OCI-LY1 (cell line): Measurements from ENCODE around the gene RHEB.

Experiments
- H2AFZ ChIP-seq: fragments of 200-600 bp; sonication (generic), shearing (Covaris generic); 2 replicates; pipeline ENCODE4 v1.6.0; 2014; ENCODE audit warnings: antibody characterized with exemption, mild to moderate bottlenecking, low read length
- H3F3A ChIP-seq: fragments of 200-600 bp; sonication (generic), shearing (Covaris generic); 2 replicates; pipeline ENCODE4 v1.6.0; 2014; ENCODE audit warnings: mild to moderate bottlenecking, antibody characterized with exemption, low read length, moderate library complexity; ENCODE audit not compliant: insufficient read depth
- H3K27ac ChIP-seq: fragments of 200-600 bp; sonication (generic); 2 replicates; pipeline ENCODE4 v1.5.1; 2014; ENCODE audit warnings: low read length, mixed run types, mild to moderate bottlenecking, low read depth; ENCODE audit not compliant: poor library complexity, severe bottlenecking
- H3K27me3 ChIP-seq: fragments of 200-600 bp; sonication (generic); 2 replicates; pipeline ENCODE4 v1.6.0; 2014; ENCODE audit warnings: antibody characterized with exemption, mild to moderate bottlenecking, low read length, moderate library complexity; ENCODE audit not compliant: insufficient read depth
- H3K36me3 ChIP-seq: fragments of 200-600 bp; sonication (generic); 2 replicates; pipeline ENCODE4 v1.6.1; 2014; ENCODE audit warnings: mild to moderate bottlenecking, antibody characterized with exemption, low read length, moderate library complexity, mixed read lengths; ENCODE audit not compliant: insufficient read depth
- H3K4me1 ChIP-seq: fragments of 200-600 bp; sonication (generic); 2 replicates; pipeline ENCODE4 v1.5.1; 2014; ENCODE audit warnings: mild to moderate bottlenecking, low read length, moderate library complexity; ENCODE audit not compliant: insufficient read depth, severe bottlenecking
- H3K4me2 ChIP-seq: fragments of 200-600 bp; sonication (generic), shearing (Covaris generic); 2 replicates; pipeline ENCODE4 v1.6.1; 2014; ENCODE audit warnings: low read length
- H3K4me3 ChIP-seq: fragments of 200-600 bp; sonication (generic); 2 replicates; pipeline ENCODE4 v1.5.1; 2014; ENCODE audit warnings: low read length, low read depth, mild to moderate bottlenecking, mixed read lengths; ENCODE audit not compliant: poor library complexity, severe bottlenecking
- H3K79me2 ChIP-seq: fragments of 200-600 bp; shearing (Covaris generic); 2 replicates; pipeline ENCODE4 v1.6.1; 2016; ENCODE audit warnings: mixed run types, low read length, mixed read lengths; ENCODE audit not compliant: insufficient read depth
- H3K9ac ChIP-seq: fragments of 200-600 bp; sonication (generic), shearing (Covaris generic); 2 replicates; pipeline ENCODE4 v1.6.1; 2014; ENCODE audit warnings: mild to moderate bottlenecking, low read length, mixed read lengths
- H3K9me2 ChIP-seq: fragments of 200-600 bp; sonication (generic), shearing (Covaris generic); 2 replicates; pipeline ENCODE4 v1.6.1; 2014; ENCODE audit warnings: low read depth, mild to moderate bottlenecking, low read length, mixed read lengths
- H3K9me3 ChIP-seq: fragments of 200-600 bp; shearing (Covaris generic); 2 replicates; pipeline ENCODE4 v1.6.1; 2014; ENCODE audit warnings: low read length, mixed read lengths
- H4K20me1 ChIP-seq: fragments of 200-600 bp; sonication (generic), shearing (Covaris generic); 2 replicates; pipeline ENCODE4 v1.6.0; 2016; ENCODE audit warnings: mild to moderate bottlenecking, low read length; ENCODE audit not compliant: insufficient read depth
- CTCF ChIP-seq: fragments of 200-600 bp; sonication (generic), shearing (Covaris generic); IDR thresholded peaks from 2 replicates; pipeline ENCODE4 v1.5.1; 2017; ENCODE audit warnings: mild to moderate bottlenecking, antibody characterized with exemption, low read length, moderate library complexity, mixed read lengths
- EZH2 ChIP-seq: fragments of 200-600 bp; sonication (generic), shearing (Covaris generic); IDR thresholded peaks from 2 replicates; pipeline ENCODE4 v1.8.0; 2017; ENCODE audit warnings: borderline replicate concordance, mixed run types, mild to moderate bottlenecking, antibody characterized with exemption, low read length, moderate library complexity, mixed read lengths

RHEB gene

GRCh38 chr7:151444632-151445031 lies 75.1 kb downstream of the RHEB start:
- H3K36me3 ChIP-seq, result no peaks in the 10 kb centered on the region
- TF ChIP-seq EZH2 (no peak), CTCF (no peak)
- H3K4me3 ChIP-seq, result no peak overlapping the region
- H3F3A ChIP-seq, result no peaks in the 10 kb centered on the region
- H4K20me1 ChIP-seq, result no peaks in the 10 kb centered on the region
- H3K27ac ChIP-seq, result no peak overlapping the region
- no peaks in the 10 kb centered on the region for H3K79me2 ChIP-seq
- peaks cover 7% of the 10 kb centered on the region for H3K4me1 ChIP-seq
- peaks cover 13% of the 10 kb centered on the region; the same call in 1 of the 2 replicates for H3K27me3 ChIP-seq
- no peak overlapping the region for H2AFZ ChIP-seq
- H3K9me2 ChIP-seq, result no peaks in the 10 kb centered on the region
- no peak overlapping the region for H3K4me2 ChIP-seq
- H3K9me3 ChIP-seq, result no peaks in the 10 kb centered on the region
- H3K9ac ChIP-seq, result no peak overlapping the region

DNA sequence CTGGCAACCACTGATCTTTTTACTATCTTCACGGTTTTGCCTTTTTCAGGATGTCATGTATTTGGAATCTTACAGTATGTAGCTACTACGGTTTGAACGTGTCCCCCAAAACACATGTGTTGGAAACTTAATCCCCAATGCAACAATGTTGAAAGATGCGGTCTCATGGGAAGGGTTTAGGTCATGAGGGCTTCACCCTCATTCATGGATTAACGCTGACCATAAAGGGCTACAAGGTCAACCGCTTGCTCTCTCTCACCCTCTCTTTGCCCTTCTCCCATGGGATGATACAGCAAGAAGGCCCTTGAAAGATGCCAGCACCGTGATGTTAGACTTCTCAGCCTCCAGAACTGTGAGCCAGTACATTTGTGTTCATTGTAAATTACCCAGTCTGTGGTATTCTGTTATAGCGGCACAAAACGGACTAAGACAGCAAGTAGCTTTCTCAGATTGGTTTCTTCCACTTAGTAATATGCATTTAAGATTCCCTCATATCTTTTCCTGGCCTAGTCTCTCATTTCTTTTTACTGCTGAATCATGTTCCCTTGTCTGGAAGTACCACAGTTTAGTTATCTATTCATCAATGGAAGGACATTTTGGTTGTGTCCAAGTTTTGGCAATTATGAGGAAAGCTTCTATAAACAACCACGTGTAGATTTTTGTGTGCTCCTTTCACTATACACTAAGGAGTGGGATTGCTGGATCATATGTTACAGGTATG lies 76.8 kb downstream of the RHEB start:
- no peak overlapping the region for H3K27ac ChIP-seq
- H3K4me2 ChIP-seq, result no peak overlapping the region
- no peaks in the 10 kb centered on the region for H3K9me2 ChIP-seq
- H3K9me3 ChIP-seq, result no peaks in the 10 kb centered on the region
- H3K9ac ChIP-seq, result no peak overlapping the region
- no peaks in the 10 kb centered on the region for H3K4me1 ChIP-seq
- TF ChIP-seq CTCF (no peak), EZH2 (no peak)
- no peaks in the 10 kb centered on the region for H3F3A ChIP-seq
- no peak overlapping the region for H3K4me3 ChIP-seq
- H3K79me2 ChIP-seq, result no peaks in the 10 kb centered on the region
- H3K36me3 ChIP-seq, result no peaks in the 10 kb centered on the region
- no peak overlapping the region for H2AFZ ChIP-seq
- 0 out of 2 replicates have a peak, but pooled peaks cover 10% of the 10 kb centered on the region for H3K27me3 ChIP-seq
- H4K20me1 ChIP-seq, result no peaks in the 10 kb centered on the region

DNA sequence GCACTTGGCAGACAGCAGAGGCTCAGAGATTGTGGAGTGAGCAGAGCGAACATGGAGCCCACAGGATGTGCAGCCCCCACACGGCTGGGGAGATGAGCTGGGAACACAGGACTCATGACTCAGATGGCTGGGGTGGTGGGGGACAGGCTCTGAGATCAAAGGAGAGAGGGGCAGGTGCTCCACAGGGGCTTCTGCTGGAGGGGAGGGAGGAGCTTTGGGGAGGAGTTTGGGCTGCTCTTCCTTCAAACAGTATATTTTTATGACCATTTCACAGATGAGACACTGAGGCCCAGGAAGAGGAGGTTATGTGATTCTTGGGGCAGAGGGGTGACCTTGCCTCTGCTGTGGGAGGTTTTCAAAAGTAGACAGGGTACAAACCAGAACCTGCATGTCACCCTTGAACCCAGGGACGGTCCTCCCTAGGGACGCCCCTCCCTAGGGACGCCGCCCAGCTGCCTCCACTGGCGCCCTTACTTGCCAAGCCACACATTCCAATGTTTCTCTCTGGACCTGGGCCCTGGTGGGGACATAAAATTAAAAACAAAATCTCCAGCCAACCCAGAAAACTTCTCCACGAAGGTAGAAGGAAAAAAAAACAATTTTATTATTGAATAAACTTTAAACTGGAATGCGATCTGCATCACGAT lies 78.8 kb downstream of the RHEB start:
- H3K79me2 ChIP-seq, result no peaks in the 10 kb centered on the region
- no peaks in the 10 kb centered on the region for H3F3A ChIP-seq
- no peaks in the 10 kb centered on the region for H4K20me1 ChIP-seq
- H3K4me2 ChIP-seq, result no peak overlapping the region
- peaks cover 5% of the 10 kb centered on the region; the same call in 1 of the 2 replicates for H3K27me3 ChIP-seq
- no peak overlapping the region for H3K4me3 ChIP-seq
- H3K9me3 ChIP-seq, result no peaks in the 10 kb centered on the region
- TF ChIP-seq EZH2 (no peak), CTCF (no peak)
- no peak overlapping the region for H3K9ac ChIP-seq
- no peaks in the 10 kb centered on the region for H3K9me2 ChIP-seq
- H3K27ac ChIP-seq, result no peak overlapping the region
- no peaks in the 10 kb centered on the region for H3K4me1 ChIP-seq
- H2AFZ ChIP-seq, result no peak overlapping the region
- no peaks in the 10 kb centered on the region for H3K36me3 ChIP-seq
